H1 (cell line): ENCODE results near the gene DIPK1A. TPM values are rescaled to one million over a fixed set of nuclear protein-coding genes. Genes with fewer than 3 reads are reported as not detected.

Experiments
- ATF3 ChIP-seq: IDR thresholded peaks from 2 replicates; pipeline ENCODE4 v1.6.1; 2011; ENCODE audit warnings: low read depth, mild to moderate bottlenecking, low read length; ENCODE audit not compliant: insufficient read depth
- CBX5 ChIP-seq: fragments of 300-800, 300-1000 bp; sonication (generic); IDR thresholded peaks from 2 replicates; pipeline ENCODE4 v1.7.1; 2016; ENCODE audit warnings: antibody characterized with exemption, low read length, low read depth
- CEBPB ChIP-seq: IDR thresholded peaks from 2 replicates; pipeline ENCODE4 v1.6.1; 2012; ENCODE audit warnings: low read depth, low read length
- CHD1 ChIP-seq: IDR thresholded peaks from 2 replicates; pipeline ENCODE4 v1.6.1; 2012; ENCODE audit warnings: low read depth, low read length, improper control_type of control experiment
- CHD2 ChIP-seq: IDR thresholded peaks from 2 replicates; pipeline ENCODE4 v1.6.1; 2012; ENCODE audit warnings: low read length, improper control_type of control experiment
- CTBP2 ChIP-seq: IDR thresholded peaks from 2 replicates; pipeline ENCODE4 v1.7.0; 2011; ENCODE audit warnings: borderline replicate concordance, mild to moderate bottlenecking, moderate library complexity, mixed read lengths, low read length; ENCODE audit not compliant: insufficient read depth, insufficient read length
- CTCF ChIP-seq, 3 experiments: IDR thresholded peaks; 1 replicate in 2 of 3; 2 replicates in 1 of 3; pipeline versions ENCODE4 v1.5.1 to v1.6.1; 2011; ENCODE audit warnings: low read length in 3 of 3, mild to moderate bottlenecking in 3 of 3, inconsistent platforms in 2 of 3, low read depth in 1 of 3, moderate library complexity in 1 of 3; ENCODE audit not compliant: insufficient read depth in 1 of 3; ENCODE audit errors: control extremely low read depth in 1 of 3
- E2F6 ChIP-seq: IDR thresholded peaks from 2 replicates; pipeline ENCODE4 v1.6.1; 2012; ENCODE audit warnings: inconsistent platforms
- EP300 ChIP-seq, 2 experiments: IDR thresholded peaks; 1 replicate in 1 of 2; 2 replicates in 1 of 2; pipeline ENCODE4 v1.6.1; 2011 to 2012; ENCODE audit warnings: low read depth in 2 of 2, low read length in 2 of 2, mild to moderate bottlenecking in 2 of 2, borderline replicate concordance in 1 of 2, inconsistent platforms in 1 of 2, moderate library complexity in 1 of 2
- HDAC6 ChIP-seq: IDR thresholded peaks from one replicate; pipeline ENCODE4 v1.7.1; 2012; ENCODE audit warnings: low read depth, mild to moderate bottlenecking, inconsistent platforms, low read length, moderate library complexity
- KDM1A ChIP-seq: fragments of 200-600, 300-600 bp; sonication (generic); IDR thresholded peaks from 2 replicates; pipeline ENCODE4 v1.7.1; 2016; ENCODE audit warnings: mild to moderate bottlenecking, low read length, borderline replicate concordance
- MAFK ChIP-seq: IDR thresholded peaks from 2 replicates; pipeline ENCODE4 v1.6.1; 2012; ENCODE audit warnings: low read depth, mild to moderate bottlenecking, improper control_type of control experiment, low read length
- PHF8 ChIP-seq: fragments of 200-600 bp; sonication (generic); conservative IDR thresholded peaks from 2 replicates; pipeline ENCODE4 v1.7.1; 2012; ENCODE audit warnings: low read depth, mild to moderate bottlenecking, inconsistent platforms, low read length, moderate library complexity
- SIN3A ChIP-seq, 2 experiments: IDR thresholded peaks in 1 of 2; conservative IDR thresholded peaks in 1 of 2; 2 replicates each; pipeline ENCODE4 v1.6.1; 2011 to 2012; ENCODE audit warnings: low read length in 2 of 2, improper control_type of control experiment in 1 of 2, low read depth in 1 of 2, mild to moderate bottlenecking in 1 of 2
- SP2 ChIP-seq: IDR thresholded peaks from 2 replicates; pipeline ENCODE4 v1.6.1; 2012; ENCODE audit warnings: mild to moderate bottlenecking, low read length, inconsistent platforms
- SP4 ChIP-seq: IDR thresholded peaks from 2 replicates; pipeline ENCODE4 v1.6.1; 2012; ENCODE audit warnings: low read length, inconsistent platforms
- SUZ12 ChIP-seq: fragments of 200-600 bp; sonication (generic); IDR thresholded peaks from 2 replicates; pipeline ENCODE4 v1.6.1; 2012; ENCODE audit warnings: mild to moderate bottlenecking, inconsistent platforms, low read length, moderate library complexity, mixed read lengths
- YY1 ChIP-seq: IDR thresholded peaks from 2 replicates; pipeline ENCODE4 v1.6.1; 2011; ENCODE audit warnings: low read depth, mild to moderate bottlenecking, low read length
- polyA plus RNA-seq, 7 experiments: library from polyadenylated mRNA; depleted of rRNA in 3 of 7; stranded (reverse) in 5 of 7; unstranded in 2 of 7; fragments of >200 nt in 5 of 7; fragments of 200-250 nt in 2 of 7; gene quantifications; 1 replicate in 5 of 7; 2 replicates in 1 of 7; 4 replicates in 1 of 7; pipeline versions ENCODE4 v1.2.1 to v1.2.3, GENCODE V29; 2011 to 2013; ENCODE audit warnings: missing spikeins in 2 of 7, mixed read lengths in 2 of 7
- total RNA-seq: library from RNA; stranded (reverse); fragmentation: NEBNext Ultra II Directional; extraction: Animal tissue kit (Norgen Biotek cat#: 25700); gene quantifications from 2 replicates; pipeline ENCODE4 v1.2.1, GENCODE V29; 2021

The DIPK1A gene
- total and polyA plus RNA-seq, 2 of the 8 experiments (the other 6 are each of a cell fraction or from before 2014, with no cell fraction given) = 2.5 to 5.0 TPM

- no peak for TF ChIP-seq SIN3A (conservative IDR thresholded peaks at IDR 0.05 in 1 of 2, IDR thresholded peaks at IDR 0.05 in 1 of 2; ENCODE audit: low read depth in 1 of 2, low read length in 2 of 2)
- TF ChIP-seq SP2 = no peak
- TF ChIP-seq ATF3 = no peak
- no peak for TF ChIP-seq SP4
- no peak for TF ChIP-seq EP300 (IDR thresholded peaks at IDR 0.05; ENCODE audit: borderline replicate concordance in 1 of 2, low read depth in 2 of 2, low read length in 2 of 2)
- no peak for TF ChIP-seq CEBPB
- TF ChIP-seq HDAC6 = no peak
- TF ChIP-seq CHD2 = no peak
- no peak for TF ChIP-seq SUZ12
- no peak for TF ChIP-seq CTCF (IDR thresholded peaks at IDR 0.05; ENCODE audit: control extremely low read depth in 1 of 3, insufficient read depth in 1 of 3, low read depth in 1 of 3, low read length in 3 of 3)
- TF ChIP-seq CTBP2 = no peak
- no peak for TF ChIP-seq PHF8
- no peak for TF ChIP-seq E2F6
- TF ChIP-seq CBX5 = no peak
- no peak for TF ChIP-seq KDM1A
- no peak for TF ChIP-seq MAFK
- no peak for TF ChIP-seq YY1
- TF ChIP-seq CHD1 = no peak
Observed at GRCh38 chr1:92931691-92932090, 29.6 kb downstream of the DIPK1A start (continued).
